GM12878 (cell line): ENCODE results near the gene GARS1. TPM values are rescaled to one million over a fixed set of nuclear protein-coding genes. Genes with fewer than 3 reads are reported as not detected.
"Not testable (repeated sequence)": the region's sequence is repeated elsewhere in the genome, so short reads cannot be mapped to it uniquely, and the experiment has no call there.

Experiments
- ATAC-seq: fragments of 200-7000 bp; cut with Tn5 transposase; 3 replicates; pipeline ENCODE4 v1.9.1; 2020; ENCODE audit warnings: mild to moderate bottlenecking, moderate library complexity
- BruUV-seq: library from RNA; stranded (reverse); fragments of 400-500 nt; replicated peaks from 2 replicates; lab custom pipeline; 2021; lab: Mats Ljungman, UMichigan
- CTCF ChIA-PET: fragments of 300-600 bp; sonication (Branson Sonifier 250); formaldehyde crosslinking; extraction: SDS; loops from one replicate; lab custom pipeline; 2021; ENCODE audit warnings: inconsistent platforms; lab: Yijun Ruan, JAX
- POLR2A ChIA-PET: fragments of 350-600 bp; formaldehyde crosslinking; extraction: SDS; loops from one replicate; lab custom pipeline; 2021; ENCODE audit warnings: inconsistent platforms; lab: Charles Lee
- RAD21 ChIA-PET: fragments of 300-600 bp; sonication (Branson Sonifier 250); formaldehyde crosslinking; loops from one replicate; lab custom pipeline; 2023; ENCODE audit warnings: antibody characterized with exemption; ENCODE audit not compliant: unreplicated experiment; lab: Charles Lee
- SMC1A ChIA-PET: fragments of 300-600 bp; sonication (Branson Sonifier 250); formaldehyde crosslinking; loops from one replicate; lab custom pipeline; 2023; ENCODE audit not compliant: unreplicated experiment, uncharacterized antibody; lab: Charles Lee
- DNase-seq: peaks from one replicate; pipeline ENCODE4 v3.0.0-alpha.2; 2011; ENCODE audit warnings: low read depth, low spot score
- FAIRE-seq: peaks from 3 replicates; lab custom pipeline; 2011; peaks lifted over from hg19 to GRCh38; lab: Jason Lieb, UNC
- H2AFZ ChIP-seq: 2 replicates; pipeline ENCODE4 v1.6.0; 2011; ENCODE audit warnings: low read depth, low read length, control low read depth; ENCODE audit not compliant: control insufficient read depth
- H3K27ac ChIP-seq: 2 replicates; pipeline ENCODE4 v1.5.1; 2011; ENCODE audit warnings: control low read depth; ENCODE audit not compliant: control insufficient read depth, insufficient read depth
- H3K27me3 ChIP-seq, 2 experiments: replicated peaks in 1 of 2; 2 replicates each; pipeline versions ENCODE4 v1.6.0 to v1.6.1; 2011; ENCODE audit warnings: low read length in 1 of 2; ENCODE audit not compliant: control insufficient read depth in 2 of 2, insufficient read depth in 2 of 2
- H3K36me3 ChIP-seq, 2 experiments: 2 replicates each; pipeline ENCODE4 v1.5.1; 2011; ENCODE audit warnings: low read length in 1 of 2; ENCODE audit not compliant: control insufficient read depth in 2 of 2, insufficient read depth in 2 of 2
- H3K4me1 ChIP-seq: 2 replicates; pipeline ENCODE4 v1.6.1; 2011; ENCODE audit warnings: mild to moderate bottlenecking, low read length, moderate library complexity, mixed read lengths; ENCODE audit not compliant: control insufficient read depth, insufficient read depth
- H3K4me2 ChIP-seq: 2 replicates; pipeline ENCODE4 v1.6.0; 2011; ENCODE audit warnings: control low read depth; ENCODE audit not compliant: control insufficient read depth, insufficient read depth
- H3K4me3 ChIP-seq: fragments of 200-600 bp; sonication (generic); 2 replicates; pipeline ENCODE4 v1.5.1; 2016
- H3K79me2 ChIP-seq: 2 replicates; pipeline ENCODE4 v1.6.0; 2011; ENCODE audit warnings: low read length; ENCODE audit not compliant: control insufficient read depth, insufficient read depth
- H3K9ac ChIP-seq: 2 replicates; pipeline ENCODE4 v1.8.0; 2011; ENCODE audit warnings: low read length, control low read depth, mixed read lengths; ENCODE audit not compliant: control insufficient read depth, insufficient read depth
- H3K9me3 ChIP-seq: replicated peaks from 3 replicates; pipeline ENCODE4 v1.5.1; 2011; ENCODE audit warnings: mild to moderate bottlenecking, low read length; ENCODE audit not compliant: control insufficient read depth, insufficient read depth
- H4K20me1 ChIP-seq: 2 replicates; pipeline ENCODE4 v1.6.0; 2011; ENCODE audit not compliant: control insufficient read depth, insufficient read depth
- BCLAF1 ChIP-seq: fragments of 450-650 bp; IDR thresholded peaks from 2 replicates; pipeline ENCODE4 v1.6.1; 2017; ENCODE audit warnings: antibody characterized with exemption, mild to moderate bottlenecking, moderate library complexity
- EZH2 ChIP-seq: IDR thresholded peaks from 2 replicates; pipeline ENCODE4 v1.6.1; 2012; ENCODE audit warnings: low read depth, mild to moderate bottlenecking, control low read depth, inconsistent platforms, low read length, borderline replicate concordance; ENCODE audit not compliant: control insufficient read depth
- NFYB ChIP-seq: IDR thresholded peaks from 2 replicates; pipeline ENCODE4 v1.6.1; 2011; ENCODE audit warnings: low read depth, mild to moderate bottlenecking, low read length, improper control_type of control experiment, moderate library complexity; ENCODE audit not compliant: insufficient read depth
- WGBS: methylation state at CpG from one replicate; pipeline ENCODE4 v1.1.6; 2016; ENCODE audit warnings: low lambda C conversion rate; ENCODE audit not compliant: insufficient replicate concordance, insufficient coverage; ENCODE audit errors: missing lambda C conversion rate; 5-methylcytosine and 5-hydroxymethylcytosine counted together
- in situ Hi-C: fragments of 300-500 bp; cut with MboI; formaldehyde crosslinking; loops from 9 replicates; pipeline ENCODE4 v1.14.3; 2018; ENCODE audit warnings: mixed read lengths
- intact Hi-C: fragments of 100-400 bp; cut with micrococcal nuclease; formaldehyde crosslinking; loops from one replicate; pipeline ENCODE4 v1.14.2; 2022; ENCODE audit not compliant: unreplicated experiment
- polyA plus RNA-seq, 11 experiments: library from polyadenylated mRNA; depleted of rRNA in 4 of 11; unstranded in 6 of 11; stranded (reverse) in 5 of 11; fragments of >200 nt; fragmentation: Nextera tagmentation in 4 of 11; fragmentation: Illumina TruSeq in 1 of 11; extraction: Ambion mirVana in 4 of 11; extraction: Trizol in 1 of 11; gene quantifications; 1 replicate in 1 of 11; 2 replicates in 10 of 11; pipeline versions ENCODE4 v1.2.1 to v1.2.3, GENCODE V29; 2011 to 2016; ENCODE audit warnings: inconsistent platforms in 2 of 11, missing spikeins in 2 of 11, low read depth in 1 of 11
- total RNA-seq, 4 experiments: library from RNA; depleted of rRNA in 3 of 4; stranded (reverse); fragments of >200 nt in 3 of 4; fragmentation: Illumina TruSeq in 1 of 4; extraction: Trizol in 1 of 4; gene quantifications; 2 replicates each; pipeline versions ENCODE4 v1.2.1 to v1.2.3, GENCODE V29; 2013 to 2021

The GARS1 gene
- total and polyA plus RNA-seq, 10 of the 15 experiments (the other 5 are each of a cell fraction or from before 2014, with no cell fraction given) = 120 to 361 (median 187) TPM

- TF ChIP-seq BCLAF1 (no peak), EZH2 (no peak)
These were observed 27.6 kb upstream of the GARS1 start (continued) for GRCh38 chr7:30567081-30567480.

GRCh38 chr7:30570238-30570637, 24.4 kb upstream of the GARS1 start:
- H3K27me3 ChIP-seq, H3K9ac ChIP-seq, H3K4me1 ChIP-seq, H3K9me3 ChIP-seq, DNase-seq, H4K20me1 ChIP-seq, H3K4me3 ChIP-seq, H3K79me2 ChIP-seq, POLR2A ChIA-PET, intact Hi-C loops, ATAC-seq, H2AFZ ChIP-seq, H3K36me3 ChIP-seq, RAD21 ChIA-PET, H3K4me2 ChIP-seq, BruUV-seq, in situ Hi-C loops, H3K27ac ChIP-seq, FAIRE-seq: not testable (repeated sequence)
- WGBS = 96% methylated on average over 4 of the region's 4 CpGs
- CTCF ChIA-PET = interaction anchor here (0.9 to 2.1 kb wide), 5 partner anchors 8 to 405 kb away, joined by 3 to 6 read pairs (median 4); no protein-coding TSS in a partner anchor
- TF ChIP-seq NFYB = peak; percentile 55; the same call in 1 of the 2 replicates
- SMC1A ChIA-PET = interaction anchor here (1.0 kb wide), 1 partner anchor 60 kb away, joined by 3 read pairs; no protein-coding TSS in a partner anchor
